Muscle layer of duodenum (tissue), 2 donors: ENCODE data around the gene CLSTN2.

Experiments
- H3K27ac ChIP-seq: one replicate; pipeline ENCODE4 v1.7.0; 2013; ENCODE audit warnings: mild to moderate bottlenecking, low read length
- H3K27me3 ChIP-seq: one replicate; pipeline ENCODE4 v1.7.0; 2013; ENCODE audit warnings: low read depth, mild to moderate bottlenecking, control low read depth, low read length
- H3K36me3 ChIP-seq, 2 donors: one replicate each; pipeline ENCODE4 v1.7.0; 2013; ENCODE audit warnings: low read length in 2 of 2, control low read depth in 1 of 2, mild to moderate bottlenecking in 1 of 2; ENCODE audit not compliant: insufficient read depth in 2 of 2, control insufficient read depth in 1 of 2
- H3K4me1 ChIP-seq, 2 donors: one replicate each; pipeline ENCODE4 v1.7.0; 2013; ENCODE audit warnings: low read length in 2 of 2, mild to moderate bottlenecking in 2 of 2, control low read depth in 1 of 2, moderate library complexity in 1 of 2; ENCODE audit not compliant: insufficient read depth in 2 of 2, control insufficient read depth in 1 of 2
- H3K4me3 ChIP-seq, 2 donors: one replicate each; pipeline ENCODE4 v1.7.0; 2013; ENCODE audit warnings: low read length in 2 of 2, low read depth in 1 of 2, mild to moderate bottlenecking in 1 of 2
- H3K9me3 ChIP-seq, 2 donors: one replicate each; pipeline ENCODE4 v1.7.0; 2013; ENCODE audit warnings: low read length in 2 of 2, control low read depth in 1 of 2, mild to moderate bottlenecking in 1 of 2; ENCODE audit not compliant: control insufficient read depth in 1 of 2
- donor health status: healthy.

CLSTN2 gene

DNA sequence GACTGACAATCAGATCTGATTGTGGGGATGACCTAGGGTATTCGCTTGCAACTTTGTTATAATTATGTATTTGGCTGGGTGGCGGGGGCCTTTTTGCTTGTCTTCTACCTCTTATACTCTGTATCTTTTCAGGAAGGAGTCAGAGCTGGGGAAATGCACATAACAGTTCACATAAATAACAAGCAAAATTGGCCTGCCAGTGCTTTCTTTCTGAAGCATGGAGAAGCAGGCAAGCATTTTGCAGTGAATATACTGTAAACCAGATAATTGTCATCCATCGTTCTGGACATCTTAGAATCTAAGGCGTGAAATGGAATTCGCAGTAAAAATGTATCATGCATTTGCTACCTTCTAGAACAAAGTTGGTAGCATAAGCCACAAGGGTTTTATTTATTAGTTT lies 227.6 kb downstream of the CLSTN2 start:
- no peak overlapping the region for H3K4me3 ChIP-seq
- no peaks in the 10 kb centered on the region for H3K36me3 ChIP-seq
- H3K9me3 ChIP-seq, result no peaks in the 10 kb centered on the region

DNA sequence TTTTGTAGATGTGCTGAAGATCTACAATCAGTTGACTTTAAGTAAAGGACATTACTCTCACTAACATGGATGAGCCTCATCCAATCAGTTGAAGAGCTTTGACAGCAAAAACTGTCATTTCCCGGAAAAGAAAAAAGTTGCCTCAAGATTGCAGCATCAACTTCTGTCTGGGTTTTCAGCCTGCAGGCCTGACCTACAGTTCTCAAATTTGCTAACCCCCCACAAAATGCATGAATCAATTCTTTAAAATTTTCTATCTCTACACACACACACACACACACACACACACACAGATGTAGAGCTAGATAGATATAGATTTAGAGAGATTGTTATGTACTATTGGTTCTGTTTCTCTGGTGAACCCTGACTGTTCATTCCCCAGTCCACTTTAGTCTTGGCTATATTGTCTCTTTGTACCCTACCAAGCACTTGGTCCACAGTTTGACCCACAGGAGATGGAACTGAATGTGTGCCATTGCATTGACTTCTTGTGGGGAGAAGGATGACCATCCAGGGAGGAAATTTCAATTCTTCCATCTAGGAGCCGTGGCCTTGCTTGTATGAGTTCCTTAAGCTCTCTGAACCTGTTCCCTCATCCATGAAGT lies 228.3 kb downstream of the CLSTN2 start:
- Histone ChIP-seq H3K27me3 (no peaks in the 10 kb centered on the region), H3K27ac (no peak overlapping the region), H3K4me3 (no peak overlapping the region), H3K9me3 (no peaks in the 10 kb centered on the region), H3K36me3 (no peaks in the 10 kb centered on the region), H3K4me1 (no peaks in the 10 kb centered on the region)

More for the DNA sequence above, 227.6 kb downstream of the CLSTN2 start:
- Histone ChIP-seq H3K27me3 (no peaks in the 10 kb centered on the region), H3K27ac (no peak overlapping the region), H3K4me1 (no peaks in the 10 kb centered on the region)

DNA sequence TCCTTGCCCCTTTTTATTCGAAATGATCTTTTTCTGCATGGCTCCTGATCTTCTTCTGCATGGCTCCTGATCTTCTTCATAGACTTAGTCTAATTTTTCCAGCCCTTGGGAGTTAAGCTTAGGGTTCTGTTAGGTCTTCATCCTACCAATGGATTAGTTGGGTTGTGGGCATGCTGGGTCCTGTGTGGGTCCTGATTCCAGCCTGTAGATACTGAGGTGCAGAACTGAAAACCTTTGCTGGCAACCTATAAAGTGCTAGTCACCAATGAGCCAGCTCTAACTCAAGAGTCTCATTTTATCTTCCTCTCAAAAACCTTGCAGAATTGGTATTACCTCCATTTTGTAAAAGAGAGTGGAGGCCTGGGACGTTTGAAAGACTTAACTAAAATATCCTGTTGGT lies 229.2 kb downstream of the CLSTN2 start:
- no peak overlapping the region for H3K27ac ChIP-seq
- no peaks in the 10 kb centered on the region for H3K27me3 ChIP-seq
- no peaks in the 10 kb centered on the region for H3K4me1 ChIP-seq
- no peaks in the 10 kb centered on the region for H3K36me3 ChIP-seq
- no peaks in the 10 kb centered on the region for H3K9me3 ChIP-seq
- no peak overlapping the region for H3K4me3 ChIP-seq

DNA sequence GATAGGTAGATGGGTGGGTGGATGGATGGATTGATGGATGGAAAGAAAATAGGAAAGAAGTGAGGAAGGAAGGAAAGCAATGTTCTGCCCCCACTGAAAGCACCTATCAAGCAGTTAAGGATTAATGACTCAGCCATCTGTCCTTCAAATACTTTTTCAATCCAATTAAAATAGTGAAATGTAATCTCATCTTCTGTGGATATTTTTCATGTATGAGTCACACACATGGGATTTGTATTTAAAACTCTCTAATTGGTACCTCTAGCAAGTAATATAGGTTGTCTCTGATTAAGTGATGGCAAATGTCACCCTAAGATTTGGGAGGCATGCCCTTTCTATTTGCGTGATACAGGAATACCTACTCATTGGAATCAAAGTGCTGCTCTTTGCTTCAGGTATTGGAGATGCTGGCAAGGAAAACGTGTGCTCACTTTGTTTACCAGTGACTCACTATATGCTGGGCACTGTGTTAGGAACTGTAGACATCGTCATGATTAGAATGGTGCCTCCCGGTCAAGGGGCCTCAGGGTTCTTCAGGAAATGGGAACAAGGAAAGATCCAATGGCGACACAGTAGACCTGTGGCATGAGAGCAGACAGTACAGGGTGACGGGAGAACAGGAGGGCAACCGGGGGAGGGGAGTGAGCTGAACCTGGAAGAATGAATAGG lies 230.1 kb downstream of the CLSTN2 start:
- H3K27ac ChIP-seq, result no peak overlapping the region
- H3K36me3 ChIP-seq, result no peaks in the 10 kb centered on the region
- H3K9me3 ChIP-seq, result no peaks in the 10 kb centered on the region
- no peaks in the 10 kb centered on the region for H3K27me3 ChIP-seq
- no peak overlapping the region for H3K4me3 ChIP-seq
- H3K4me1 ChIP-seq, result no peaks in the 10 kb centered on the region

DNA sequence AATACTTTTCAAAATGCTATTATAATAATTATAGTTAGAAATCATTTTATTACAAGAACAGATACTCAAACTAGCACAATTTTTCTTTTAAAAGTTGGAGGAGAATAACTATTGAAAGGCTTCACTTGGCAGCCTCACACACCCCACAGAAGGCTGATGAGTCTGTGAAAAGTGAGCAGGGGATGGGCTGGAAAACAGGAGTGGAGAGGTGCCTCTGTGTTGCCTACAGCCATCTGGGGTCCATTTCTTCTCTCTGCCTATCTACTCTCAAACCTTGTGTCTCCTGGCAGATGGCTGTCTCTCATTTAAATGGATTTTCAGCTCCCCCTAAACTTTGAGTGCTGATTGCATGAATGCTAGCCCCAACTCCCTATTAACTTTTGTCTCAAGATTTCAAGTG lies 230.8 kb downstream of the CLSTN2 start:
- no peaks in the 10 kb centered on the region for H3K27me3 ChIP-seq
- no peaks in the 10 kb centered on the region for H3K36me3 ChIP-seq
- no peaks in the 10 kb centered on the region for H3K9me3 ChIP-seq
- H3K4me1 ChIP-seq, result no peaks in the 10 kb centered on the region
- no peak overlapping the region for H3K4me3 ChIP-seq
- H3K27ac ChIP-seq, result no peak overlapping the region

DNA sequence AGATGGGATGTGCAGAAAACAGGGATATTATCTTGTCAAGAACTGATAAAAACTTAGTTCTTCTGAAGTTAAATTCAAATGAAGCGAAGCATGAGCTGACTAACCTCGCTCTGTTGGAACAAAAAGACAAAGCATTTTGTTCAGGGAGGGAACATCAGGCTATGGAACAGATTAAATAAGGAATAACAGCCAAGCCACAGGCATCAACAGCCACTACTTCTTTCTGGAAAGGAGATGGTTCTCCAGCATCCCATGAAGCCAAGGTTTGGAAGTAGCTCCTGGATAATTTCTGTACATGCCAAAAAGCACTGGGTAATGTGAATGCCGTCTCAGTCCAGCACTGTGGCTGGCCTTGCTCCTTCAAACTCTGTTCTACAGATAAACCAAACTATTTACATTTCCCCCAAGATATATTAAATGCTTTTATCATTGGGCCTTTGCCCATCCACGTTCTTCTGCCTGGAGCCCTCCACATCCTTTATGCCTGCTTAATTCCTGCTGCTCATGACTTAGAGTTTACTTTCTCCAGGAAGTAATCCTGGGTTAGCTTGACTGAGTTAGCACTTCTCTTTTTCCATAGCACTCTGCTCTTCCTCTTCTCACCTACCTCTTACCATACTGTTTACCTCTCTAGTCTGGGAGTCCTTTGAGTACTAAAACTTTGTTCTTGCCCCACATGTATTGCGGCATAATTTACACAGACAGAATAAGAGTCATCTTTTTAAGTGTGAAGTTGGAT lies 232.0 kb downstream of the CLSTN2 start:
- H3K36me3 ChIP-seq, result no peaks in the 10 kb centered on the region
- H3K27me3 ChIP-seq, result no peaks in the 10 kb centered on the region
- no peaks in the 10 kb centered on the region for H3K4me1 ChIP-seq
- no peak overlapping the region for H3K4me3 ChIP-seq
- H3K27ac ChIP-seq, result no peak overlapping the region
- no peaks in the 10 kb centered on the region for H3K9me3 ChIP-seq

DNA sequence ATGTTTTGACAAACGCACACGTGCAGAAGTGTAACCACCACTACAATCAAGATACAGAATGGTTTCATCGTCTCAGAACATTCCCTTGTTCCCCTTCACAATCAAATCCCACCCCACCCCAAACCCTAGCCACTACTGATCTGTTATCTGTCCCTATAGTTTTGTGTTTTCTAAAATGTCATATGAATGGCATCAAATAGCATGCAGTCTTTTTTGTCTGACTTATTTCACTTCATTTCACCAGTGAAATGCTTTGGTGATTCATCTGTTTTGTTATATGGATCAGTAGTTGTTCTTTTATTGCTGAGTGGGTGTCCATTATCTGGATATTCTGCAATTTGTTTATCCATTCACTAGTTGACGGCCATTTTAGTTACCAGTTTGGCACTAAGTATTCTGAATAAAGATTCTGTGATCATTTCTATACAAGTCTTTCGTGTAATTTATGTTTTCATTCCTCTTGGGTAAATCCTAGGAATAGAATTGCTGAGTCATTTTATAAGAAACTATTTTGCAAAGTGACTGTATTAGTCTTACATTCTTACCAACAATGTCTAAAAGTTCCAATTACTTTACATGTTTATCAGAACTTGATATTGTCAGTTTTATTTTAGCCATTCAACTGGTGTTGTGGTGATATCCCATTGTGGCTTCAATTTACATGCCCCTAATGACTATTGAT lies 232.8 kb downstream of the CLSTN2 start:
- no peaks in the 10 kb centered on the region for H3K36me3 ChIP-seq
- no peaks in the 10 kb centered on the region for H3K9me3 ChIP-seq
- H3K27me3 ChIP-seq, result no peaks in the 10 kb centered on the region
- no peaks in the 10 kb centered on the region for H3K4me1 ChIP-seq
- H3K27ac ChIP-seq, result no peak overlapping the region
- no peak overlapping the region for H3K4me3 ChIP-seq

DNA sequence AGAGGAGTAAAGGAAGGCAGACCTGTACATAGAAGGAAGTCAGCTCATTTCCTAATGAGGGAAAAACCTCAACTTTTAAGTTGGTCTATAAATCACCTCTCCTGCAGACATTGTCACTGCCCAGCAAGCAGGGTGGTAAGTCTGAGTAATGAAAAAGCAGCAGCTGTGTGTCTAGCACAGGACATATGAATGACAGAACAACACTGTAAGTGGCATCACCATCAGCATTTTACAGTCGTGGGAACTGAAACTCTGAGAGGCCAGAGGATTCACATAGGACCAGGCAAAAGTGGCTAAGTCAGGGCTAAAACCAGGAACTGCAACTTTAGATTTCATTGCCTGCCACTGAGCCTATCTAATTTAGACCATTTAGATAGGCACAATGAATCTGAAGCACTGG lies 235.6 kb downstream of the CLSTN2 start:
- Histone ChIP-seq H3K4me1 (no peaks in the 10 kb centered on the region), H3K27ac (no peak overlapping the region), H3K9me3 (no peaks in the 10 kb centered on the region), H3K4me3 (no peak overlapping the region), H3K27me3 (no peaks in the 10 kb centered on the region), H3K36me3 (no peaks in the 10 kb centered on the region)

DNA sequence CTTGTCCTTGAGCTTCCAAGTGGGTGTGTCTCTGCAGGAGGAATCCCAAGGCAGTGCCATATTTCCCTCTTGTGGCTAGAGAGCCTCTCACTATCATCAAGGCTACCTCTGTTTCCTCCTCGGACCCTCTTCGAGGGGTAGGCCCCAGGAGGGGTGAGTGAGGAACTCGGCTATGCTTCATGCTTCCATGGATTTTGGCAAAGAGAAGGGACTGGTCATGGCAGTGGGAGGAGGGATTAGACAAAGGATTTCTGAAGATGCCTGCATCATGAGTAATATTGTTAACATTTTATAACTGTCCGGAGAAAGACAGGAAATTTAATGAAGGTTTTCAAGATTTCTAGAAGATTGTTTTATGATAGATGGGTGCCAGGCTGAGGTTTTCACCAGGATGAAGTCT lies 241.5 kb downstream of the CLSTN2 start:
- H3K4me1 ChIP-seq, result no peaks in the 10 kb centered on the region
- H3K4me3 ChIP-seq, result no peak overlapping the region
- no peaks in the 10 kb centered on the region for H3K36me3 ChIP-seq
- no peaks in the 10 kb centered on the region for H3K27me3 ChIP-seq
- H3K27ac ChIP-seq, result no peak overlapping the region
- no peaks in the 10 kb centered on the region for H3K9me3 ChIP-seq

DNA sequence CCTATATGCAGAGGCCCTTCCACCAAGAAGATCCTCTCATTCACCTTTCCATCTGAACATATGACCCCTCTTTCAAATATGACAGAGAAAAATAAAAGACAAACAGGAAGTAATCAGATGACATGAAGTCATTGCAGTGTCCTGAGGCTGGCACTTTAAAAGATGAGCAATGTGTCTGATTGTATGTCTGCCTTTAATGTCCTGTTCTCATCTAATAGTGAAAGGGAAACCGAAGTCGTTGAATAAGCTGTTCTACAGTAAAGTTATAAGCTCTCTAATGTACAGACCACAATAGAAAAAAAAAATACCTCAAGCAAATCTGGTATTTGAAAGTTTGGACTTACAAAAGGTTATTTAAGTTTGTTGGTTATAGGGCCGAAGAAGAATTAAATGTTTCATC lies 243.0 kb downstream of the CLSTN2 start:
- no peaks in the 10 kb centered on the region for H3K9me3 ChIP-seq
- H3K36me3 ChIP-seq, result no peaks in the 10 kb centered on the region
- H3K4me1 ChIP-seq, result no peaks in the 10 kb centered on the region
- no peak overlapping the region for H3K27ac ChIP-seq
- no peak overlapping the region for H3K4me3 ChIP-seq
- no peaks in the 10 kb centered on the region for H3K27me3 ChIP-seq

DNA sequence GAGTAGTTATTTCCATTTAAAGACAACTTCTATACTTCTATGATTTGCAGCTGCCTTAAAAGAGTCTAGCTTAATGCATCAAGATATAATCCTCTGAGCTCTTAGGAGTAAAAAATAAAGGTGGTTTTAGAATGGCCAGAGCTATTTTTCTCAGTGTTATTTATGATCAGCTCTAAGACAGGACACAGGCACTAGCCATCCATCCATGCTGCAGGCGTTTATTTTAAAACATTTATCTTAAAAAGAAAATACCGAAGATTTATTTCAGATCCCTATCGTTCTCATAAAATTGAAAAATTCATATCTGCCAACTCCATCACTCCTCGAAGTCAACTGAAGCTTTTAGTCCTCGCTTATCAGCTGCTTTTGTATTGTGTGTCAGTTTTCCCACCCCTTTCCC lies 243.5 kb downstream of the CLSTN2 start:
- Histone ChIP-seq H3K4me1 (no peaks in the 10 kb centered on the region), H3K4me3 (no peak overlapping the region), H3K36me3 (no peaks in the 10 kb centered on the region), H3K27ac (no peak overlapping the region), H3K27me3 (no peaks in the 10 kb centered on the region), H3K9me3 (no peaks in the 10 kb centered on the region)
